Uterus (tissue), 2 donors: Measurements from ENCODE around the gene MTHFD2.

Source experiments
- POLR2A ChIP-seq, 2 donors: fragments of 450-650 bp; IDR thresholded peaks; one replicate each; pipeline ENCODE4 v1.6.1; 2016; ENCODE audit warnings: antibody characterized with exemption in 2 of 2, mild to moderate bottlenecking in 1 of 2, moderate library complexity in 1 of 2
- TF ChIP-seq, protein P1 (sequence below), 4 experiments: fragments of 200-600 bp in 2 of 4; fragments of 450-650 bp in 2 of 4; sonication (generic) in 2 of 4; IDR thresholded peaks; one replicate each; pipeline ENCODE4 v1.5.1; 2016 to 2019; ENCODE audit warnings: antibody characterized with exemption in 4 of 4, mild to moderate bottlenecking in 2 of 4, moderate library complexity in 1 of 4

DNA sequence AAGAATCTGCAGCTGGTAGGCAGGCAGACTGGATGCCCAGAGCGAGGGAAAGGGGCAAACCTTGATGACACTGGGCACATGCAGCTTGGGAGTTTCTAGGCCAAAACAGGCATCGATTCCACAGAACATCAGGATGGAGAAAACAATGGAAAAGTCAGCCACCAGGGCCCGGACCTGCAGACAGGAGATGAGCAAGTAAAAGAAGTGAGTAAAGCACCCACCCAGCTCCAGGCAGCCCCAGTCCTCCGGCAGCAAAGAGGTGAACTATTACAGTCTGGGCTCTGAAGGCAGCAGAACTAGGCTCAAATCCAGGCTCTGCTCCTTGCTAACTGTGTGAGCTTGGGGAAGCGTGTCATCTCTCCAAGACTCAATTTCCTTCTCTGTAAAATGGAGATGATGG, 36.6 kb downstream of the MTHFD2 start:
- TF ChIP-seq, protein P1, sequence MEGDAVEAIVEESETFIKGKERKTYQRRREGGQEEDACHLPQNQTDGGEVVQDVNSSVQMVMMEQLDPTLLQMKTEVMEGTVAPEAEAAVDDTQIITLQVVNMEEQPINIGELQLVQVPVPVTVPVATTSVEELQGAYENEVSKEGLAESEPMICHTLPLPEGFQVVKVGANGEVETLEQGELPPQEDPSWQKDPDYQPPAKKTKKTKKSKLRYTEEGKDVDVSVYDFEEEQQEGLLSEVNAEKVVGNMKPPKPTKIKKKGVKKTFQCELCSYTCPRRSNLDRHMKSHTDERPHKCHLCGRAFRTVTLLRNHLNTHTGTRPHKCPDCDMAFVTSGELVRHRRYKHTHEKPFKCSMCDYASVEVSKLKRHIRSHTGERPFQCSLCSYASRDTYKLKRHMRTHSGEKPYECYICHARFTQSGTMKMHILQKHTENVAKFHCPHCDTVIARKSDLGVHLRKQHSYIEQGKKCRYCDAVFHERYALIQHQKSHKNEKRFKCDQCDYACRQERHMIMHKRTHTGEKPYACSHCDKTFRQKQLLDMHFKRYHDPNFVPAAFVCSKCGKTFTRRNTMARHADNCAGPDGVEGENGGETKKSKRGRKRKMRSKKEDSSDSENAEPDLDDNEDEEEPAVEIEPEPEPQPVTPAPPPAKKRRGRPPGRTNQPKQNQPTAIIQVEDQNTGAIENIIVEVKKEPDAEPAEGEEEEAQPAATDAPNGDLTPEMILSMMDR (IDR thresholded peaks at IDR 0.05): no peak
- TF ChIP-seq POLR2A (IDR thresholded peaks at IDR 0.05): no peak
